Suppressor macrophage treated with lipopolysaccharide for 4 hours (primary cell): ENCODE measurements around the gene POLE3.
"Not testable (repeated sequence)": the region's sequence is repeated elsewhere in the genome, so short reads cannot be mapped to it uniquely, and the experiment has no call there.

ENCODE experiments used
- DNase-seq: peaks from one replicate; pipeline ENCODE4 v3.0.0-alpha.2; 2020

POLE3 gene

DNA sequence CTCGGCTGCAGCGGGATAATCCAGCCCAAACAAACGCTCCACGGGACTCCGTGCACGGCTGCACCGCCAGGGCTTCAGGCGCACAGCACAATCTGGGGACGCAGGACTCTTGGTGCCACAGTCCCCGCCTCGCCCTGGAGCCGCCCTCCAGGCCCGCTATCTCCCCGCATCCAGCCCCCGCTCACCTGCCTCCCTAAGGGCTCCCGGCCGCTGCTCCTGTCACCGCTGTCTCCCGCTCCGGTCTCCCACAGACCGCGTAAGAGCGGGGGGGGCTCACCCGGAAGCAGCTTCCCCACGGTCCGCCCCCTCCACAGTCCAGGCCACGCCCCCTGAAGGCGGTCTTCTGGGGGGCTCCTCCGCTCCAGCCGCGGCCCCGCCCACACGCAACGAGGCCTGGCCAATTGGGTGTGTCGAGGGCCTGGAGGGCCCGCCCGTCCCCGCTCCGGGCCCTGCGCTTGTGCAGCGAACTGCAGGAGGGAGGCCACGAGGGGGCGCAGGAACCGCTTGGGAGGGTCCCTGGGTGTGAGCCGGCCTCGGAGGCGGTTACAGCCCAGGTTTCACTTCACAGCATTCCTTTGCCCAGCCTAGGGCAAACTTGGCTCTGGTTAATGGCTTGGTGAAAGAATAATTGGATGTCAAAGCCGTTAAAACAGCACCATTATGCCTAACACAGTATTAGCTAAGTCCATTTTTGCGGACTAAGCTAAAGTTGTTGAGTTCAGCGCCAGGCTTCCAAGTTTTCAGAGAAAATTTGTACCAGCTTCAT, 9.3 kb downstream of the POLE3 start, which contains the start of gene ALAD:
Gene ALAD, minus strand, starts transcription at position 258 of the 766 bp plus-strand sequence. CDS start 7,725 bp downstream, outside the sequence.
- peak; percentile 100 for DNase-seq

DNA sequence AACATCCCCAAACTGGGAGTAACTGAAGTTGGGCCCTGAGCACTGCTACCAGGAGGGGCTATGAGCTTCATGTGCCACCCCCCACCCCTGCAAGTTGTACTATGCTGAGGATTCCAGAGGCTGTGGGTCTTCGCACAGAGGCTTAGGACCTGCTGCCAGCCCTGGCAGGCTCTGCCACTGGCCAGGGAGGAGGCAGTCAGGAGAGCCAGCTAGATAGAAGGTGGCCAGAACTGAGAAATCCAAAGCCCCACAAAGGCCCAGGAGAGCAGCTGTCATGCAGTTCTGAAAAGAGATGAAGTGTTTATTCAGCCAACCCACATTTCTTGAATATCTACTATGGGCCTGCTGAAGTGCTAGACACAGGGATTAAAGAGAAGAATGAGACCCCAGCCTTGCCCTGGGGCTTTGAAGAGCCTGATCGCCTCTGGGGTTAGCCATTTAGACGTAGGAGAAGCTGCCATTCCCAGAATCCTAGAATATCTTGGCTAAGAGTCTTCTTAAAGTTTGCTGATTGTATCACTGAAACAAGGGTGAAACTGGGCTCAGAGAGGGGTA, 10.8 kb downstream of the POLE3 start:
- DNase-seq: no peak

GRCh38 chr9:113398796-113399195, 11.7 kb downstream of the POLE3 start:
- DNase-seq: no peak

GRCh38 chr9:113397203-113397631, 13.3 kb downstream of the POLE3 start:
- DNase-seq: no peak

DNA sequence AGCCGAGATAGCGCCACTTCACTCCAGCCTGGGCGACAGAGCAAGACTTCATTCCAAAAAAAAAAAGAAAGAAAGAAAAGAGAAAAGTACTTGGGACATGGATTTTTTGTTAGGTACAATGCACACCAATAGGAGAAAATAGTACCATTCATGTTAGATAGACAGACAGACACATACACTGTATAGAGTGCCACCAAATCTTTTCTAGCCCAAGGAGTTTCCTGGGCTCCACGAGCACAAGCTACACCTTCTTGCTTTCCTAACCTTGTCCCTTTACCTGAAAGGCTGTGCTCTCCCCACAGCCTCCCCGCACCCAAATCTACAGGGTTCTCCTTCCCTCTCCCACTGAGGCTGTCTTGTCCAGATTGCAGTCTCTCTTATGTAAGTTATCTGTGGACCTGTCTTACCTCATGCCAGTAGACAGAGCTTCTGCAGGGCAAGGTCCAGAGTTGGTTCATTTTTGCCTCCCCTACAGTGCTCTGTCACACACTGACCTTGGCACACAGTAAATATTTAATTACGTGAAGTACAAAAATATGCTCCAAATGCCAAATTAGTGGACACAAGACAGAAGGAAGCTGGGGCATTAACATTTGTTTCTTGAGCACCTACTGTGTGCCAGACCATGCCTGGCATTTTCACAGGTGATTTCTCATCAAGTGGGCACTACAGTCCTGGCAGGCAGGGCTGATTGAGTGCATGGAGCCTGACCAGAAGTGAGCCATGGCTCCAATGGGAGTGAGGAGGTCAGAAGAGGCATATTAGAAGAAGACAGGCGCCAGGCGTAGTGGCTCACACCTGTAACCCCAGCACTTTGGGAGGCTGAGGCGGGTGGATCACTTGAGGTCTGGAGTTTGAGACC, 15.2 kb downstream of the POLE3 start:
- no peak for DNase-seq

- DNase-seq: no peak
These were observed 17.2 kb downstream of the POLE3 start for GRCh38 chr9:113393281-113393680.

DNA sequence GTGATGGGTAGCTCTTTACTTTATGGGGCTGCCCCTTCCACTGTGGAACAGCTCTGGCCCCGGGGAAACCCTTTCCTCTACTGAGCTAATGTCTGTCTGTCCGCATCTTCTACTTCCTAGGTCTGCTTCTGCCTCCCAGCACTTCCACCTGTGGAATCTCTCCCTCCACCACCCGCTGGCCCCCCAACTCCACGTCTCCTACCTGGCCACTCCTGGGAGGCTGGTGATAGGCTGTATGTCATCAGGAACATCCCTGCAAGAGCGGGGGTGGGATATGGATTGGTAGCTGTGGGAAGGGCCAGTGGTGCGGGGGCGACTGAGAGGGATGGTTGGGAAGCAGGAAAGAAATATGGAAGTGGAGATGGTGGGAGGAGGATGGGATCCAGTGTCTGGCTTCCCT, 18.6 kb downstream of the POLE3 start:
- DNase-seq: no peak

- no peak for DNase-seq
These were observed 20.1 kb downstream of the POLE3 start for GRCh38 chr9:113390192-113390960.

DNA sequence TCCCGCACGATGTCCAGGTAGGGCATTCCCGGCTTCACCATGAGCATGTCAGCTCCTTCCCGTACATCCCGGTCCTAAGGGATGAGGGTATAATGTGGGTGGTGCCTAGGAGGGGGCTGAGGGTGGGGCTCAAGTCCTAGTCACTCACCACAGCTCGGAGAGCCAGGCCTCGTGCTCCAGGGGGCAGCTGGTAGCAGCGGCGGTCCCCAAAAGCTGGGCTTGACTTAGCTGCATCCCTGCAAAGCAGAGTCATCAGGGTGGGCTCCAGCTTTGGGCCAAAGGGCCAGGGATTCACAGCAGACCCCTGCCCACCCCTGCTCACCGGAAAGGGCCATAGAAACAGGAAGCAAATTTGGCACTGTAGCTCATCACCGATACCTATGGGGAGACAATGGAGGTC, 21.0 kb downstream of the POLE3 start:
- no peak for DNase-seq

DNA sequence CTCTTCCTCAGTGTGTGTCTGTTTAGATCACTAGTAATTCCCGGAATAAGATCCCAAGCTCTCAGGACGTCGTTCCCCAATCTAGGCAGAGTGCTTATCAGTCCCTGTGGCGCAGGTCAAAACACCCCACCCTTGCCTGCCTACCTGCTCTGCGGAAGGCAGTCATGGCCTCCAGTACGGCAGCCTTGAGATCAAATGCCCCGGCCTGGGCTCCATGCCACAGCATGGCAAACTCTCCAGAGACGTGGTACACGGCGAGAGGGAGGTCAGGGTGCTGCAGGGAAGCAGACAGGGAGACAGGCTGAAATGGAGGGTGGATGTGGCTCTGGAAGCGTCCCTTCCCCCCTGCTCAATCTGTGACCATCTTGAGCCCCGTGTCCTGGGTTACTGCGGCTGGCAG, 21.6 kb downstream of the POLE3 start:
- no peak for DNase-seq

- no peak for DNase-seq
These were observed 22.8 kb downstream of the POLE3 start for GRCh38 chr9:113387560-113388230.

DNA sequence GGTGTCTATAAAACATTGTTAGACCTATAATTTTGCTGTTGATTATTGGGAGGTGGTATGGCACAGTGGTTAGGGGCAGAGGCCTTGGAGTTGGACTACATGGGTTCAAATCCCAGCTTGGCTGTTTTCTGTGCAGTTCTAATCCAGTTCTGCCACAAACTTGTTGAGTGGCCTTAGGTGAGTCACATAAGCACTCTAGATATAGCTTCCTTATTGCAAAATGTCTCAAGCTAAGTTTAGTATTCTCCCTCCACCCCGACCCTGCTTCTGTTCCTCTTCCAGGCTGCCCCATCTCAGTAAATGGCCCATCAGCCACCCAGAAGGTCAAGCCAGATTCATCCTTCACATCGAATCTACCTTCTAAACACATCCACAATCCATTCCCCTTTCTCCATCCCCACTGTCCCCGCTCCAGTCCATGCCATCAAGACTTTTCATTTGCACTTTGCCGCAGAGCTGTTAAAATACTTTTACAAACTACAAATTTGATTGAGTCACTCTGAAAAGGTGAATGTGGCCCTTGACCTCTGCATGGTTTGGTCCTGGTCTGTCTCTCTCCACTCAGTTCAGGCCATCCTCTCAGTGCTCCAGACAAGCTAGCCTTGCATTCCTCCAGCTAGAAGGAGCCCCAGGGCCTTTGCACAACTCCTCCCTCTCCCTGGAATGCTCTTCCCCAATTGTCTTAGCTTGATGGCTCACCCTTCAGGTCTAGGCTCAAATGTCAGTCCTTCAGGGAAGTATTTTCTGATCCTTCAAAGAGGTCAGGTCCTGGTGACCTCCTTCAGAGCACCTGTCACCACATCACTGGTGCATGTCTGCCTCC, 23.7 kb downstream of the POLE3 start:
- peak; percentile 27 for DNase-seq

- no peak for DNase-seq
These were observed 28.5 kb downstream of the POLE3 start for GRCh38 chr9:113381909-113382411.

DNA sequence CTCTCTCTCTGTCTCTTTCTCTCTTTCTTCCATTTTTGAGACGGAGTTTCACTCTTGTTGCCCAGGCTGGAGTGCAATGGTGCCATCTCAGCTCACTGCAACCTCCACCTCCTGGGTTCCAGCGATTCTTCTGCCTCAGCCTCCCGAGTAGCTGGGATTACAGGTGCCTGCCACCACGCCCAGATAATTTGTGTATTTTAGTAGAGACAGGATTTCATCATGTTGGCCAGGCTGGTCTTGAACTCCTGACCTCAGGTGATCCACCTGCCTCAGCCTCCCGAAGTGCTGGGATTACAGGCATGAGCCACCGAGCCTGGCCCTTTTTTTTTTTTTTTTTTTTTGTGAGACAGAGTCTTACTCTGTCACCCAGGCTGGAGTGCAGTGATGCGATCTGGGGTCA, 29.0 kb downstream of the POLE3 start:
- DNase-seq: not testable (repeated sequence)

GRCh38 chr9:113380869-113381378, 29.6 kb downstream of the POLE3 start:
- no peak for DNase-seq

GRCh38 chr9:113379829-113380210, 30.7 kb downstream of the POLE3 start:
- not testable (repeated sequence) for DNase-seq

GRCh38 chr9:113379094-113379828, 31.2 kb downstream of the POLE3 start:
- DNase-seq: not testable (repeated sequence)

GRCh38 chr9:113376634-113377567, 33.6 kb downstream of the POLE3 start, which contains the start of gene HDHD3:
Gene HDHD3, minus strand, starts transcription at chr9:113376986. Its CDS starts 2,632 bp downstream, at chr9:113374354.
- DNase-seq: peak; percentile 81
